HCT116 (cell line): ENCODE measurements around the gene NBAS.
"Not testable (repeated sequence)": the region's sequence is repeated elsewhere in the genome, so short reads cannot be mapped to it uniquely, and the experiment has no call there.

Source experiments
- CTCF ChIP-seq, 3 experiments: fragments of 200-600 bp in 1 of 3; sonication (generic) in 1 of 3; IDR thresholded peaks in 2 of 3; conservative IDR thresholded peaks in 1 of 3; 2 replicates each; pipeline ENCODE4 v1.5.1; 2012 to 2017; ENCODE audit warnings: low read depth in 2 of 3, low read length in 2 of 3, antibody characterized with exemption in 1 of 3, borderline replicate concordance in 1 of 3, control low read depth in 1 of 3, mild to moderate bottlenecking in 1 of 3, mixed read lengths in 1 of 3, mixed run types in 1 of 3, moderate library complexity in 1 of 3; ENCODE audit not compliant: insufficient read depth in 1 of 3
- EZH2 ChIP-seq: fragments of 200-600 bp; sonication (generic); IDR thresholded peaks from 2 replicates; pipeline ENCODE4 v1.6.1; 2017; ENCODE audit warnings: antibody characterized with exemption, mixed run types
- MAX ChIP-seq: IDR thresholded peaks from 2 replicates; pipeline ENCODE4 v1.6.1; 2012
- RAD21 ChIP-seq: IDR thresholded peaks from 2 replicates; pipeline ENCODE4 v1.6.1; 2012; ENCODE audit warnings: low read depth, mild to moderate bottlenecking
- REST ChIP-seq: IDR thresholded peaks from 2 replicates; pipeline ENCODE4 v1.6.1; 2012; ENCODE audit warnings: low read depth
- YY1 ChIP-seq: IDR thresholded peaks from 2 replicates; pipeline ENCODE4 v1.6.1; 2011; ENCODE audit warnings: low read length, low read depth, moderate library complexity, mild to moderate bottlenecking; ENCODE audit not compliant: insufficient replicate concordance; ENCODE audit errors: extremely low read depth

DNA sequence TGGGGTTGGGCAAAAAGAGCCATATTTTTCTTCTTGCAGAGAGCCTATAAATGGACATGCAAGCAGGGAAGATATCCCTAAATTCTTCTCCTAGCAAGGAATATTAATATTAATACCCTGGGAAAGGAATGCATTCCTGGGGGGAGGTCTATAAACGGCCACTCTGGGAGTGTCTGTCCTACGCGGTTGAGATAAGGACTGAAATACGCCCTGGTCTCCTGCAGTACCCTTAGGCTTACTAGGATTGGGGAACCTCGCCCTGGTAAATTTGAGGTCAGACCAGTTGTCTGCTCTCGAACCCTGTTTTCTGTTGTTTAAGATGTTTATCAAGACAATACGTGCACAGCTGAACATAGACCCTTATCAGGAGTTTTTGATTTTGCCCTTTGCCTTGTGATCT is 302.7 kb downstream of the NBAS start:
- TF ChIP-seq MAX; EZH2; RAD21; REST; YY1; CTCF (IDR thresholded peaks at IDR 0.05 in 2 of 3, conservative IDR thresholded peaks at IDR 0.05 in 1 of 3; ENCODE audit: borderline replicate concordance in 1 of 3, insufficient read depth in 1 of 3, low read depth in 2 of 3, low read length in 2 of 3): not testable (repeated sequence)
